Stimulated activated CD8-positive, alpha-beta memory T cell treated with anti-CD3 and anti-CD28 coated beads, Interleukin-7, amount 100 ng/mL, for 48 hours (primary cell): ENCODE measurements around the gene ATPAF2.

Experiments
- DNase-seq, 2 donors: peaks; one replicate each; pipeline ENCODE4 v3.0.0-alpha.2; 2020; ENCODE audit warnings: low read depth in 1 of 2; ENCODE audit errors: extremely low read depth in 1 of 2

The ATPAF2 gene

GRCh38 chr17:18040261-18040858 lies 1.4 kb upstream of the ATPAF2 start:
- DNase-seq, result no peak

DNA sequence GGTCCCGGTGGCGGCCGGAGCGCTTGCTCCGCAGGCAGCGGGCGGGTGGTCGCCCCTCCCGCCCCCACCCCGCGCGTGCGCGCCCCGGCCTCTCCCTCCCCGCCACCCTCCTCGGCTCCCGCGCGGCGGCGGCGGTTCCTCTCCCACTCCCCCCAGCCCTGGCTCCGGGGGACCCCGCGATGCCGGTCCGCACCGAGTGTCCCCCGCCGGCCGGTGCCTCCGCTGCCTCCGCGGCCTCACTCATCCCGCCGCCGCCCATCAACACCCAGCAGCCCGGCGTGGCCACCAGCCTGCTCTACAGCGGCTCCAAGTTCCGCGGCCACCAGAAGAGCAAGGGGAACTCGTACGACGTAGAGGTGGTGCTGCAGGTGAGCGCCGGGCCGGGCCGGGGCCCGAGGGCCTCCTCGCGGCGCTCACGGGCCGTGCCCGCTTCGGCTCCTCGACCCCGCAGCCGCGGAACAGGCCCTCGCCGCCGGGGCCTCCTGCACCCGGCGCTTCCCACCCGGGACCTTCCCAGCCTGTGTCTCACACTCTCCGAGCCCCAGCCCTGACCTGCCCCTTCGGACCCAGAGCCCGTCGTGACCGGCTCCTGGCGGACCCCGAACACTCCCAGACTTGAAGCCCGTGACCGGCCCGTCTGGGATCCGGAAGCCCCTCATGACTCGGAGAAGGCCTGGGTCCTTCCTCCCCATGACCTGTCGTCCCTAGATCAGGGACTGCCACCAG lies 730 bp upstream of the ATPAF2 start:
- DNase-seq, result no peak

DNA sequence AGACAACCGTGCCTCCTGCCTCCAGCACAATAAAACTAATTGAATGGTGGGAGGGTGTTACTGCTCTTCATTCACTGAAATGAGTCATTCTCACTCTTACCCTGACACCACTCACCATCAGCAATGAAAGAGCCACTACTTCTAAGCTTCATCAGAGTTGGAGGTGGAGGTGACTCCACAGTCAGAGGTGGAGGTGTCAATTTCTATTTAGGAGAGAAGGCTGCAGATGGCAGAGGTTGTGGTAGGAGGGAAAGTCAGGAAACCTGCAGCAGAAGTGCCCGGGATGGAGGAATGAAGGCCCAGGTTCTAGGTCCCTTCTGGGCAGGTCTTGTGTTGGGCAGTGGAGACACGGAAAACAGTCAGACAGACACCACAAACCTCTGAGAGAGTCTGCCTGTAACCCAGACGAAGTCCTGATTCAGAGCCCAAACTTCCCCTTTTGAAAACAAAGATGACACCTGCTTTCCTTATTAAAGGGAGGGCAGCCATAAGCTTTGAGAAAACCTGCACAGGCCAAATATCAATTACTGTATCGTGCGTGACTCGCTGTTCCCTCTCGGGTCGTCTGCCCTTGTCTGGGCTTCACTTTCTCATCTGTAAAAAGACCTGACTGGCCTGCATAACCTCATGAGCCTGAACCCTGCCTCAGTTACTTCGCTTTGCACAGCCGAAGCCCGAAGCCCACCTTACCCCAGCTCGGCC lies 668 bp downstream of the ATPAF2 start:
- no peak for DNase-seq

GRCh38 chr17:18037486-18037885 lies 1.5 kb downstream of the ATPAF2 start:
- no peak for DNase-seq

DNA sequence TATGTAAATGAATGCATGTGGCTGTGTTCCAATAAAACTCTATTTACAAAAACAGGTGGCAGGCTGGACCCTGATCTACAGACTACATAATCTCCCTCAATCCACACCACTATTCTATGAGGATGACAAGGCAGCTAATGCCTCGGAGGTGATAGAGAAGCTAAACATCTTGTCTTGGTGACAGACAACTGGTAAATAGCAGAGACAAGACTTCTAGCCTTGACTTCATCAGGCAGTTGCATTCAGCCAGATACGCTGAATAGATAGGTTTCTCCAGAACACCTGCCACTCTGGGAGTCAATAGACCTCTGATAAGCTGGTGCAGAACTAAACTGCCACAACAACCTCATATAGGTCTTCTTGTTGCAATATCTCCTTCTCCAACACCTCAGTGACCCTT lies 3.3 kb downstream of the ATPAF2 start:
- no peak for DNase-seq

- DNase-seq, result peak in 1 of 2 donors; percentile 12
Observed at GRCh38 chr17:18033442-18034099, 5.4 kb downstream of the ATPAF2 start.

DNA sequence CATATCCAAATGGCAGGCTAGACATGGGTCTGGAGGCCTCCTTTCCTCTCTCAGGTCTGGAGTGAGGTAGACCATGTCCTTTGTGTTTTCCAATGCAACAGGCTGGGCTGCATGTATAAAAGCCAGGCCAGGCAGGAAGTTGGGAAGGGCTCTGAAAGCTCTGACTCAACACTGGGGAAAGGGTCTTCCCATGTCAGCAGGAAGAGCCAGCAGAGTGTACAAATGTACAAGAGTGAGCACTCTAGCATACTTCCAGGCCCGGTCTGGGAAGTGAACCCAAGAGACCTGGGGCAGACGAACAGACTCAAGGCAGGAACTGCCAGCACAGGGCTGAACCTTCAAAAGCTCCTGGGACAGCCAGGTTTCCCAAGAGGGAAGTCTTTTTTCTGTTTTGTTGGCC lies 7.0 kb downstream of the ATPAF2 start:
- no peak for DNase-seq

DNA sequence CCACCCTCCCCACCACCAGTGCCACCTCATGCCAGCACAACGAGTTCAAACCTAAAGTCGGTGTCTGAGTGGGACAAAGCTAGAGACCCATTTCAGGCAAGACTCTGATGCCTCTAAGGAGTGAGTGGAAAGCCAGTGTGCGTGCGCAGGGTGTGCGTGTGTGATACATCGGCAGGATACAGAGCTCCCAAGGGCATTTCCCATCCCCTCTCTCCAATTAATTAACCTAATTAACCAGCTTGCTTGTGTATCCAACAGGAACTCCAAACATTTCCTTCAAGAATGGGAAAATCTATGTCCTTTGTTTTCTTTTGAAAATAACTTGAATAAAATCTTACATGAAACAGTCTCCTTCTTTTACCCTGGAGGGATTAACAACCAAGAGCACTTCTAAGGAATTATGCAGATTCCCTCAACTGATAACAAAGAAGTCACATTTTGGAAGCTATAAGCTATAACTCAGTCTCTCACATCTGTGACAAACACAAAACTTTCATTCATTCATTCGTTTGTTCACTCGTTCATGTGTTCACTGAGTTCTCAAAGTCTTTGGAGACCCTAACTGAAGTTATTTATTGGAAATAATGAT lies 9.9 kb downstream of the ATPAF2 start:
- DNase-seq, result no peak

DNA sequence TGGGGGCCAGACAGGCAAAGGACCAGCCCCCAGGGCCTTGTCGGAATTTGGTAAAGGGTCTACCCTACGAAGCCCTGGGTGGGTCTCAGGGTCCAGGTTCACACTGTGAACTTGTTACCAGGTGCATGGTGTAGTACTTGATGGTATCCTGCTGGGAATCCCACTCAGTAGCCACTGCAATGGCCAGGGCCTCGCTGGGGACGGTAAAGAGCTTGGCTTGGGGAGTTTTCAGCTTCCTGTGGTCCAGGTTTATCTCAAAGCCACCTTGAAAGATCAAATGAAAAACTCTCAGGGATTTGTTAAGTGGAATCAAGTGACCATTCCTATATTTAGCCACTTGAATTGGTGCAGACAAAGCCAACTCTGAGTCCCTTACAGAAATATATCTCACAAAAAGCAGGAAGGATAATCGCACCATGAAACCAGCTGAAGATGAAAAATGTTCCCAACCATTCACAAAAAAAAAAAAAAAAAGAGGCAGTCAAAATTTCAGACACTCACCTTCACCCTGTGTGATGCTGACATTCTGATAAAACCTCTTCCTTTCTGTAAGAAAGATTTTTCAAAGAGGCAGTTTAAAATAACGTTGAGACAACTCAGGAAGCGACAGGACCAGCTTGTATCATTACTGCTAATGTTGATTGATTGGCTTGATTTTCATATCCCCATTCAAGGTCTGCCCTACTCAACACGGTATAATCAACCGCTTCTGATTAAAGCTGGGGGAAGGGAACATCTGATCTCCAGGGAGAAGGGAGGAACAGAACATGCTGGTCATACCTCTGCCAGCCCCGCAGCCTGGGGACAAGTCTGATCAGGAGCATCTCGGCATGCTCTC lies 10.6 kb downstream of the ATPAF2 start:
- DNase-seq, result no peak

GRCh38 chr17:18027280-18027679 lies 11.7 kb downstream of the ATPAF2 start:
- DNase-seq, result no peak

DNA sequence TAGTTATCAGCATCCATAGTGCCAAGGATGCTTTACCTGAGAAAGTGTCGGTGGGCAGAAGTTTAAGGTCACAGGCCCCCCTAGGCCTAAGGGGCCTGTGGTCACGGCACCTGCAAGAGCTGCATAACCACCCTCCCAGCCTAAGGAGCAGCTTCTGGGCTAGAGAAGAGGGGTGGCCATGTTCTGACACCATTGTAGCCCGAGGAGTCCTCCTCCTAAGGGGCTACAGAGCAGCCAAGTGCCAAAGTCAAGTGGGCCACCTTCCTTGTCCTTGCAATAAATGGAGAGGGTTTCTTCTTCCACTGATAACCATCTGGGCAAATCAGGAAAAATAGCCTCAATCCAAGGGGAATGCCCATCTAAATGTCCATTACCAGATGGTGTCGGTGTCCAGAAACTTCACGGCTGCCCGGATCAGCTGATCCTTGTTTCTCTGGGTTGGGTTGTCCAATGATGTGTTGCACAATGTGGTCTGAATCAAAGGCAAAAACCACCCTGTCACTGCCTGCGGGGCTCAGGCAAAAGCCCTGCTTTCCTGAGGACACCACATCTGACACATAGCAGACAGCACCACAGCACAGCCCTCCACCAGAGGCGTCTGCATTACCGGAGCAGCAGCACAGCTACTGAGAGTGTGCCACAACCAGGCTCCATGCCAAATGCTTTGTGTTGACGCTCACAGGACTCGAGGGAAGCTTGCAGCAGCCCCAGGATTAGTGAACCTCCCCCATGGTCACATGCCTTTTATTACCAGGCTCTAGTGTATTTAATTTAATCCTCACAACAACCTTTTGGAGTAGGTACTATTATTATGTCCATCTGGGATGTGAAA lies 12.8 kb downstream of the ATPAF2 start:
- peak in 1 of 2 donors; percentile 5 for DNase-seq

GRCh38 chr17:18025241-18025944 lies 13.6 kb downstream of the ATPAF2 start:
- DNase-seq, result peak in 1 of 2 donors; percentile 33

- no peak for DNase-seq
Observed at GRCh38 chr17:18021372-18021771, 17.6 kb downstream of the ATPAF2 start.

- DNase-seq, result no peak
Observed at GRCh38 chr17:18020971-18021370, 18.0 kb downstream of the ATPAF2 start.

GRCh38 chr17:18019838-18020154 lies 19.2 kb downstream of the ATPAF2 start:
- no peak for DNase-seq

- DNase-seq, result no peak
Observed at GRCh38 chr17:18018411-18018921, 20.5 kb downstream of the ATPAF2 start.

DNA sequence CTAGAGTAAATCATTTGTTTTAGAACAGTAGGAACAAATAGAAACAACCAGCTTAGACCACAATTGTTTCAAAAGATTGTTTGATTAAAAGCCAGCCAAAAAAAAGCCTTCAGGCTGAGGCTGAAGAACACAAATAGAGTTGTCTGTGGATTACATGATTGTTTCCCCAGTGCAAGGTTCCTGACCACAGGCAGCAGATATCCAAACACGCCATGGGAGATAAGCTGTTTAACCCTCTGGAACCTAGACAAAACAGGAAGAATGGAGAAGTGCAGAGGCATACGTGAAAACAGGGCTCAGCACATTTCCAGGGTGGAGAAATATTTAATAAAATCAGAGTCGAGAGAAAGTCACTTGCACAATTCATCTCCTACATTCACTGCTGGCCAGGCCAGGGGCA lies 21.0 kb downstream of the ATPAF2 start:
- no peak for DNase-seq

DNA sequence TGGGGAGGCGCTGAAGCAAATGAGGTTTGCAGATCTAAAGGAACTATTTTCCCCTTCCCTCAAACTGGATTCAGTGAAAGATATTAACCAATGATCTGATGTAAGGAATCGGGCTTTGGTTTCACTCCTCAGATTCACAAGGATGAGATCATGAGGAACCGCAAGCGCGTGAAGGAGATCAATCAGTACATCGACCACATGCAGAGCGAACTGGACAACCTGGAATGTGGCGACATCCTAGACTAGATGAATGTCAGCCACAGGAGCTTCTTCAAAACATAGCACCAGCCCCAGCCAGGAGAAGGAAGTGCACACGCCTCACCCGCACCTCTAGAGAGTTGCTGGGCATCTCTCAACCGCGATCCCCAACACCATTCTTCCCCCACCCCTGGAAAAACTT lies 22.5 kb downstream of the ATPAF2 start:
- no peak for DNase-seq

DNA sequence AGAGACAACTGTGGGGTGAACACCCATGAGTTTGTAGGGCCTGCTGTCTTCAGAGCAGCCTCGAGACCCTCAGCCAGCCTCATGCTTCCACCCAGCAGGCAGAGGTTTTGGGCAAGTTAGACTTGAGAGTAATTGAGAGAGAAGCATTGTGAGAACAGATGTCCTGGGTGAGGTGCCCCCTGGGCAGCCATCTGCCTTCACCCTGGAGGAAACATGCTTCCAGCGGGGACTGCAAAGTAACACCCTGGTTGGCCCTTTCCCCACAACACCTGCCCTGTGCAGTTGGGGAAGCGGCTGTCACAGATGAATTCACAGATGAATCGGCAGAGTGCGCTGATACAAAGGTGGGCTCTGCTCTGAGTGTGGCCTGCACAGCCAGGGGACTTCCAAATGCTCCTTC lies 23.4 kb downstream of the ATPAF2 start:
- DNase-seq, result no peak
